ENCODE data around the gene SEZ6L. TPM values are rescaled to one million over a fixed set of nuclear protein-coding genes. Genes with fewer than 3 reads are reported as not detected.

Gene SEZ6L
- total and polyA plus RNA-seq, 7 donors: 0.49 to 2.1 (median 0.83) TPM; not detected in 2

DNA sequence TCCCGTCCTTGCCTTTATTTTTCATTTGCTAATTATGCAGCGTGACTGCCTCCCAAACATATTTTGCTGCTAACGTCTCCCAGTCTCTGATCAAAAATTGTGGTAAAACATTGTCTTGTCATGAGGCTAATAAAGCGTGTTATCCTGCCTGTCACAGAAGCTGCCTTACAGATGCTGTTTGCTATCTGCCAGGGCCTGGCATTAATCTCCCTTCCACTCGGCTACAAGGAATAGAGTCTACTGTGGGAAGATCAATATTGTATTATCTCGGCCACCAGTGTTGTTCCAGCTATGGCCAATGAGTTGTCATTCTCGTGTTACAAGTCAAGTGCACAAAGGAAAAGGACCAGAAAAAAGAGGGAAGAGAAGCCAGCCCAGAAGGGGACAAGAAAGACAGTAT is 100.3 kb downstream of the SEZ6L start:
- no peak overlapping the region for H3K27ac ChIP-seq
- H3K4me3 ChIP-seq: no peak overlapping the region
- 48 to 67% methylated on average over 7 of the region's 7 CpGs for WGBS, 2 donors
- no peaks in the 10 kb centered on the region for H3K9me3 ChIP-seq
- H3K27me3 ChIP-seq: peaks cover 0 to 17% (median 0%) of the 10 kb centered on the region in 3 donors
- TF ChIP-seq EP300 (IDR thresholded peaks at IDR 0.05): no peak
- TF ChIP-seq POLR2AphosphoS5 (IDR thresholded peaks at IDR 0.05): no peak
- TF ChIP-seq, protein P1, sequence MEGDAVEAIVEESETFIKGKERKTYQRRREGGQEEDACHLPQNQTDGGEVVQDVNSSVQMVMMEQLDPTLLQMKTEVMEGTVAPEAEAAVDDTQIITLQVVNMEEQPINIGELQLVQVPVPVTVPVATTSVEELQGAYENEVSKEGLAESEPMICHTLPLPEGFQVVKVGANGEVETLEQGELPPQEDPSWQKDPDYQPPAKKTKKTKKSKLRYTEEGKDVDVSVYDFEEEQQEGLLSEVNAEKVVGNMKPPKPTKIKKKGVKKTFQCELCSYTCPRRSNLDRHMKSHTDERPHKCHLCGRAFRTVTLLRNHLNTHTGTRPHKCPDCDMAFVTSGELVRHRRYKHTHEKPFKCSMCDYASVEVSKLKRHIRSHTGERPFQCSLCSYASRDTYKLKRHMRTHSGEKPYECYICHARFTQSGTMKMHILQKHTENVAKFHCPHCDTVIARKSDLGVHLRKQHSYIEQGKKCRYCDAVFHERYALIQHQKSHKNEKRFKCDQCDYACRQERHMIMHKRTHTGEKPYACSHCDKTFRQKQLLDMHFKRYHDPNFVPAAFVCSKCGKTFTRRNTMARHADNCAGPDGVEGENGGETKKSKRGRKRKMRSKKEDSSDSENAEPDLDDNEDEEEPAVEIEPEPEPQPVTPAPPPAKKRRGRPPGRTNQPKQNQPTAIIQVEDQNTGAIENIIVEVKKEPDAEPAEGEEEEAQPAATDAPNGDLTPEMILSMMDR (IDR thresholded peaks at IDR 0.05): no peak
- TF ChIP-seq POLR2A (IDR thresholded peaks at IDR 0.05): no peak
- intact Hi-C loops (cut with DNase I): no loop called here
- H3K36me3 ChIP-seq: no peaks in the 10 kb centered on the region
- no peak for DNase-seq
- H3K4me1 ChIP-seq: no peaks in the 10 kb centered on the region

- no peak for DNase-seq
- intact Hi-C loops (cut with DNase I): no loop called here
- TF ChIP-seq, protein P1 (IDR thresholded peaks at IDR 0.05): no peak
- TF ChIP-seq POLR2AphosphoS5 (IDR thresholded peaks at IDR 0.05) (no peak), POLR2A (IDR thresholded peaks at IDR 0.05) (no peak), EP300 (IDR thresholded peaks at IDR 0.05) (no peak)
- H3K4me1 ChIP-seq: no peaks in the 10 kb centered on the region
- H3K27ac ChIP-seq: no peak overlapping the region
- WGBS, 2 donors: 47 to 57% methylated on average over 6 of the region's 6 CpGs
- H3K9me3 ChIP-seq: no peaks in the 10 kb centered on the region
- no peaks in the 10 kb centered on the region for H3K36me3 ChIP-seq
- no peak overlapping the region for H3K4me3 ChIP-seq
- peaks cover 0 to 17% (median 0%) of the 10 kb centered on the region in 3 donors for H3K27me3 ChIP-seq
These were observed 102.2 kb downstream of the SEZ6L start for GRCh38 chr22:26271427-26271826.

DNA sequence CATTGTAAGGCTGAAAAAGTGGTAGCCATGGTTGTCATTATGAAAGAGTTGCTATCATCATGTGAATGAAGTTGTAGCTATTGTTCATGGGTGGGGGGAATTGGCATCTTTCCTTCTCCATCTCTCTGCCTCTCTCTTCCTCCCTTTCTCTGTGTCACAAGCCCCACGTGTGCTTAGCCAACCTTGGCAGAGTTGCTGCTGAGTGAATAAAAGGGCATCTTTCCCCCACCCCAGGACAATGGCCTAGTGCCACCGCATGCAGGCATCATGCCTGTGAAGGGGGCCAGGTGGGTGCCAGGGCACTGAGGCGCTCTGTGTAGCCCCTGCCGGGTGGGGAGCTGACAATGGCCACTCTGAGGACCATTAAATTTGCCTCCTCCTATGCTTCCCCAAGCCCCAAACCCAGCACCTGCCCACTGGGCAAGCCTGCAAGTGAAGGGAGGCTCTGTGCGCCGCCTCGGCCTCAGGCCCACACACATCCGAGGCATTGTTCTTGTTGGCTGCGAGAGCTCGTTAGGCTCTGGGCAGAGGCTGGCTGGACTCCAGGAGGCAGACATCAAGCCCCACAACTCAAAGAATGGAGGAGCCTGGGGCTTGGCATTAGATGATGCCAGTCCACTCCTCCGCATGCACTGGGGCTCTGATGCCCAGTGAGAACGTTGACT is 103.9 kb downstream of the SEZ6L start:
- Histone ChIP-seq H3K4me3 (no peak overlapping the region), H3K9me3 (no peaks in the 10 kb centered on the region), H3K36me3 (no peaks in the 10 kb centered on the region), H3K4me1 (no peaks in the 10 kb centered on the region), H3K27me3 (peaks cover 0 to 22% (median 0%) of the 10 kb centered on the region in 3 donors), H3K27ac (no peak overlapping the region)
- DNase-seq: no peak
- 82 to 84% methylated on average over 12 of the region's 12 CpGs for WGBS, 2 donors
- intact Hi-C loops (cut with DNase I): no loop called here
- TF ChIP-seq EP300 (IDR thresholded peaks at IDR 0.05) (no peak), POLR2A (IDR thresholded peaks at IDR 0.05) (no peak), POLR2AphosphoS5 (IDR thresholded peaks at IDR 0.05) (no peak)
- TF ChIP-seq, protein P1 (IDR thresholded peaks at IDR 0.05): no peak

- H3K27me3 ChIP-seq: peaks cover 0 to 22% (median 0%) of the 10 kb centered on the region in 3 donors
- H3K4me1 ChIP-seq: no peaks in the 10 kb centered on the region
- no peaks in the 10 kb centered on the region for H3K9me3 ChIP-seq
- intact Hi-C loops (cut with DNase I): no loop called here
- DNase-seq: no peak
- TF ChIP-seq EP300 (IDR thresholded peaks at IDR 0.05) (no peak), POLR2A (IDR thresholded peaks at IDR 0.05) (no peak), POLR2AphosphoS5 (IDR thresholded peaks at IDR 0.05) (no peak)
- TF ChIP-seq, protein P1 (IDR thresholded peaks at IDR 0.05): no peak
- no peak overlapping the region for H3K4me3 ChIP-seq
- 55 to 66% methylated on average over 11 of the region's 11 CpGs for WGBS, 2 donors
- no peak overlapping the region for H3K27ac ChIP-seq
- H3K36me3 ChIP-seq: no peaks in the 10 kb centered on the region
These were observed 107.4 kb downstream of the SEZ6L start for GRCh38 chr22:26276529-26277160.
